Breast epithelium (tissue), 3 donors: Measurements from ENCODE around the gene ACR.

Source experiments
- CTCF ChIP-seq, 3 donors: fragments of 450-650 bp; IDR thresholded peaks; one replicate each; pipeline ENCODE4 v1.5.1; 2016 to 2017; ENCODE audit warnings: antibody characterized with exemption in 3 of 3, mild to moderate bottlenecking in 3 of 3, moderate library complexity in 3 of 3
- POLR2A ChIP-seq: fragments of 450-650 bp; IDR thresholded peaks from one replicate; pipeline ENCODE4 v1.6.1; 2016; ENCODE audit warnings: antibody characterized with exemption, mild to moderate bottlenecking, moderate library complexity
- POLR2AphosphoS5 ChIP-seq, 3 donors: sonication (generic); formaldehyde crosslinking; IDR thresholded peaks; one replicate each; pipeline ENCODE4 v1.6.1; 2017; ENCODE audit warnings: antibody characterized with exemption in 3 of 3

- TF ChIP-seq POLR2AphosphoS5 (IDR thresholded peaks at IDR 0.05) (no peak), CTCF (IDR thresholded peaks at IDR 0.05) (no peak), POLR2A (no peak)
Observed at GRCh38 chr22:50732681-50733080, 5.3 kb upstream of the ACR start.
